ENCODE data around the gene SHOC2. TPM values are rescaled to one million over a fixed set of nuclear protein-coding genes. Genes with fewer than 3 reads are reported as not detected.

SHOC2 gene
- total RNA-seq, 1 experiment from 2014 or later = 29.9 TPM

DNA sequence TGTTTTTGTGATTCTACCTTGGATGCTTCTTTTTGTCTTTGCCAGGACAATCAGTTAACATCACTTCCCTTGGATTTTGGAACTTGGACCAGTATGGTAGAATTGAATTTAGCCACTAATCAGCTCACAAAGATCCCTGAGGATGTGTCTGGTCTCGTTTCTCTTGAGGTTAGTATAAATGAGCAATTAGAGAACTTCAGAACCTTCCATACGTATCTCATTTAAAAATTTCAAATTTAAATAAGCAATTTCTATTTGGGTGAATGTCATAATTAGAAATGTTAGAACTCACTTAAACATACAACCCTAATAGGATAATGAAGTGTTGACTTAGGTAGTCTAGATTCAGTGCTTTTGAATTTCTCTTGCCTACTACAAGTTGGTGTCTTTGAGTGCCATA, 88.1 kb downstream of the SHOC2 start:
- H3K9me3 Mint-ChIP-seq (ENCODE audit: low read depth, unreplicated experiment) = no peaks in the 10 kb centered on the region
- no peaks in the 10 kb centered on the region for H3K36me3 Mint-ChIP-seq (ENCODE audit: insufficient read depth, unreplicated experiment)
- no peak for DNase-seq
- BruUV-seq (replicated peaks) = no TSS peak
- no peaks in the 10 kb centered on the region for H3K27me3 Mint-ChIP-seq (ENCODE audit: unreplicated experiment)
- no peak overlapping the region for H3K27ac Mint-ChIP-seq (ENCODE audit: unreplicated experiment)
- CTCF ChIA-PET = no interaction called here
- H3K4me1 Mint-ChIP-seq (ENCODE audit: low read depth, unreplicated experiment) = no peaks in the 10 kb centered on the region
- no peak overlapping the region for H3K4me3 Mint-ChIP-seq (ENCODE audit: low read depth, unreplicated experiment)
- no peak for TF ChIP-seq CTCF (IDR thresholded peaks at IDR 0.05; ENCODE audit: unreplicated experiment)
- intact Hi-C loops (cut with micrococcal nuclease; ENCODE audit: unreplicated experiment) = no loop called here

DNA sequence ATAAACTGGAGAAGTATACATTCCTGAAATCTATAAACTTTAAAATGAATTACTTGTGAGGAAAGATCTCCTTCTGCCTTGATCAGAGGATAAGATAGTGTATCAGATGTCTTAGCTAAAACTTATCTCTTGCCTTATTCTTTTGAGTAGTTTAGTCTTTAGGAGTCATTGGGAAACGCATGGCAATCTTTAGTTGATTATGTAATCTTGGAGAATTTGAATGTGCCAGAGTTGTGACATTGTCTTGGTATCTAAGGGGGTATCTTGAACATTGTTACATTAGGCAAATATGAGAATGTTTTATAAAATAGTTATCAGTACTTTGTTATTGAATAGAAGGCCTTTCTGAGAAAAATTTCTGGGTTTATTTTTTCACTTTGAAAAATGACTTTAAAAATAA, 95.8 kb downstream of the SHOC2 start:
- H3K36me3 Mint-ChIP-seq (ENCODE audit: insufficient read depth, unreplicated experiment) = no peaks in the 10 kb centered on the region
- CTCF ChIA-PET = interaction anchor here (0.8 kb wide), 1 partner anchor 173 kb away, joined by 7 read pairs; no protein-coding TSS in a partner anchor
- H3K4me3 Mint-ChIP-seq (ENCODE audit: low read depth, unreplicated experiment) = no peak overlapping the region
- H3K27ac Mint-ChIP-seq (ENCODE audit: unreplicated experiment) = no peak overlapping the region
- H3K9me3 Mint-ChIP-seq (ENCODE audit: low read depth, unreplicated experiment) = no peaks in the 10 kb centered on the region
- TF ChIP-seq CTCF (IDR thresholded peaks at IDR 0.05; ENCODE audit: unreplicated experiment) = no peak
- no peaks in the 10 kb centered on the region for H3K27me3 Mint-ChIP-seq (ENCODE audit: unreplicated experiment)
- no TSS peak for BruUV-seq (replicated peaks)
- DNase-seq = no peak
- H3K4me1 Mint-ChIP-seq (ENCODE audit: low read depth, unreplicated experiment) = no peaks in the 10 kb centered on the region
- intact Hi-C loops (cut with micrococcal nuclease; ENCODE audit: unreplicated experiment) = no loop called here

- Mint-ChIP-seq H3K4me3 (ENCODE audit: low read depth, unreplicated experiment) (no peak overlapping the region), H3K36me3 (ENCODE audit: insufficient read depth, unreplicated experiment) (no peaks in the 10 kb centered on the region), H3K27ac (ENCODE audit: unreplicated experiment) (no peak overlapping the region), H3K9me3 (ENCODE audit: low read depth, unreplicated experiment) (no peaks in the 10 kb centered on the region), H3K27me3 (ENCODE audit: unreplicated experiment) (no peaks in the 10 kb centered on the region), H3K4me1 (ENCODE audit: low read depth, unreplicated experiment) (no peaks in the 10 kb centered on the region)
- BruUV-seq (replicated peaks) = no TSS peak
- CTCF ChIA-PET = no interaction called here
- intact Hi-C loops (cut with micrococcal nuclease; ENCODE audit: unreplicated experiment) = no loop called here
- DNase-seq = no peak
- TF ChIP-seq CTCF (IDR thresholded peaks at IDR 0.05; ENCODE audit: unreplicated experiment) = no peak
These were observed 97.7 kb downstream of the SHOC2 start for GRCh38 chr10:111017098-111017497.

DNA sequence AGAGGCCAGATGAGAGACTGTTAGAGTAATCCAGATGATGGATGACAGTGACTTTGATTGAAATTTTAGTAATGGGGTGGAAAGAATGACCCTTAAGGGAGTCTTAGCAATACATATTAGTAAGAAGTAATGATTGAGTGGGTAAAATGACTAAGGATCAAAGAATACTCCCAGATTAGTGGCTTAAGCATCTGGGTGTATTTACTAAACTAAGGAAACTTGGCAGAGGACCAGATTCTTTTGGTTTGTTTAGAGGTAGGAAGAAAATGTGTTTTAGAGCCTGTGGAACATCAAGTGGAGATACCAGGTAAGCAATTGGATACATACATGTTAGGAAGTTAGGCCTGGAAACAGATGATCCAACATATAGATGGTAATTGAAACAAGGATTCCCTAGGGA, 98.6 kb downstream of the SHOC2 start:
- Mint-ChIP-seq H3K36me3 (ENCODE audit: insufficient read depth, unreplicated experiment) (no peaks in the 10 kb centered on the region), H3K4me1 (ENCODE audit: low read depth, unreplicated experiment) (no peaks in the 10 kb centered on the region), H3K27me3 (ENCODE audit: unreplicated experiment) (no peaks in the 10 kb centered on the region), H3K9me3 (ENCODE audit: low read depth, unreplicated experiment) (no peaks in the 10 kb centered on the region), H3K27ac (ENCODE audit: unreplicated experiment) (no peak overlapping the region), H3K4me3 (ENCODE audit: low read depth, unreplicated experiment) (no peak overlapping the region)
- no TSS peak for BruUV-seq (replicated peaks)
- intact Hi-C loops (cut with micrococcal nuclease; ENCODE audit: unreplicated experiment) = no loop called here
- no peak for TF ChIP-seq CTCF (IDR thresholded peaks at IDR 0.05; ENCODE audit: unreplicated experiment)
- DNase-seq = no peak
- CTCF ChIA-PET = no interaction called here

Data from Calu3 (cell line).